Liver (tissue), 9 donors: Measurements from ENCODE around the gene OR5A2. TPM values are rescaled to one million over a fixed set of nuclear protein-coding genes. Genes with fewer than 3 reads are reported as not detected.

Experiments
- DNase-seq: peaks from one replicate; pipeline ENCODE4 v3.0.0-alpha.2; 2017; ENCODE audit warnings: low spot score
- H3K27ac ChIP-seq, 2 donors: one replicate each; pipeline ENCODE4 v1.7.0; 2013; ENCODE audit warnings: inconsistent platforms in 2 of 2, low read length in 2 of 2, control low read depth in 1 of 2, low read depth in 1 of 2, mild to moderate bottlenecking in 1 of 2
- H3K27me3 ChIP-seq, 4 donors: one replicate each; pipeline versions ENCODE4 v1.6.1 to v1.7.0; 2013; ENCODE audit warnings: low read length in 3 of 4, inconsistent platforms in 1 of 4, mild to moderate bottlenecking in 1 of 4, moderate library complexity in 1 of 4; ENCODE audit not compliant: control insufficient read depth in 4 of 4, insufficient read depth in 4 of 4
- H3K36me3 ChIP-seq, 4 donors: one replicate each; pipeline versions ENCODE4 v1.6.1 to v1.7.0; 2013; ENCODE audit warnings: low read length in 3 of 4, mild to moderate bottlenecking in 3 of 4, low read depth in 1 of 4, moderate library complexity in 1 of 4; ENCODE audit not compliant: control insufficient read depth in 4 of 4, insufficient read depth in 3 of 4
- H3K4me1 ChIP-seq, 4 donors: one replicate each; pipeline versions ENCODE4 v1.6.1 to v1.7.0; 2013; ENCODE audit warnings: low read length in 3 of 4, mild to moderate bottlenecking in 3 of 4, moderate library complexity in 1 of 4; ENCODE audit not compliant: control insufficient read depth in 4 of 4, insufficient read depth in 4 of 4
- H3K4me3 ChIP-seq, 3 donors: one replicate each; pipeline versions ENCODE4 v1.6.1 to v1.7.0; 2013; ENCODE audit warnings: low read length in 3 of 3, control low read depth in 1 of 3, low read depth in 1 of 3, mild to moderate bottlenecking in 1 of 3
- H3K9ac ChIP-seq, 2 donors: one replicate each; pipeline ENCODE4 v1.7.0; 2013; ENCODE audit warnings: low read length in 2 of 2, mild to moderate bottlenecking in 2 of 2, moderate library complexity in 2 of 2, control low read depth in 1 of 2, low read depth in 1 of 2
- H3K9me3 ChIP-seq, 4 donors: one replicate each; pipeline versions ENCODE4 v1.6.1 to v1.7.0; 2013; ENCODE audit warnings: low read length in 3 of 4; ENCODE audit not compliant: control insufficient read depth in 4 of 4
- CTCF ChIP-seq: fragments of 150-350 bp; IDR thresholded peaks from 2 replicates; pipeline ENCODE4 v1.5.1; 2017; ENCODE audit warnings: improper control_type of control experiment, low read depth, low read length; ENCODE audit not compliant: missing input control
- EGR1 ChIP-seq, 2 donors: IDR thresholded peaks; 2 replicates each; pipeline ENCODE4 v1.6.1; 2016 to 2018; ENCODE audit warnings: antibody characterized with exemption in 2 of 2, low read depth in 2 of 2
- FOXA1 ChIP-seq: IDR thresholded peaks from 2 replicates; pipeline ENCODE4 v1.6.1; 2016; ENCODE audit warnings: antibody characterized with exemption
- FOXA2 ChIP-seq: IDR thresholded peaks from 2 replicates; pipeline ENCODE4 v1.6.1; 2016; ENCODE audit warnings: antibody characterized with exemption
- GABPA ChIP-seq, 2 donors: IDR thresholded peaks in 1 of 2; conservative IDR thresholded peaks in 1 of 2; 2 replicates each; pipeline ENCODE4 v1.6.1; 2016; ENCODE audit warnings: antibody characterized with exemption in 2 of 2, mild to moderate bottlenecking in 1 of 2, moderate library complexity in 1 of 2
- HNF4A ChIP-seq, 2 donors: conservative IDR thresholded peaks; 2 replicates each; pipeline ENCODE4 v1.6.1; 2016; ENCODE audit warnings: antibody characterized with exemption in 2 of 2, mild to moderate bottlenecking in 2 of 2
- HNF4G ChIP-seq: IDR thresholded peaks from 2 replicates; pipeline ENCODE4 v1.6.1; 2016; ENCODE audit warnings: antibody characterized with exemption
- JUND ChIP-seq, 2 donors: IDR thresholded peaks; 2 replicates each; pipeline ENCODE4 v1.6.1; 2016; ENCODE audit warnings: antibody characterized with exemption in 2 of 2
- NR2F2 ChIP-seq: IDR thresholded peaks from 2 replicates; pipeline ENCODE4 v1.6.1; 2016; ENCODE audit warnings: antibody characterized with exemption
- RAD21 ChIP-seq, 2 donors: IDR thresholded peaks; 2 replicates each; pipeline ENCODE4 v1.6.1; 2016; ENCODE audit warnings: antibody characterized with exemption in 2 of 2, mild to moderate bottlenecking in 2 of 2
- SP1 ChIP-seq: IDR thresholded peaks from 2 replicates; pipeline ENCODE4 v1.6.1; 2018; ENCODE audit warnings: antibody characterized with exemption, mild to moderate bottlenecking
- TAF1 ChIP-seq: conservative IDR thresholded peaks from 2 replicates; pipeline ENCODE4 v1.6.1; 2016; ENCODE audit warnings: antibody characterized with exemption, mild to moderate bottlenecking
- WGBS: extraction: QIAGEN DNeasy Blood & Tissue Kit; methylation state at CpG from one replicate; pipeline ENCODE4 v1.1.7; 2013; 5-methylcytosine and 5-hydroxymethylcytosine counted together
- polyA plus RNA-seq, 2 donors: library from polyadenylated mRNA; stranded (reverse) in 1 of 2; unstranded in 1 of 2; fragments of 200-250 nt in 1 of 2; fragments of >200 nt in 1 of 2; fragmentation: Nextera tagmentation in 1 of 2; extraction: Ambion mirVana in 1 of 2; gene quantifications; one replicate each; pipeline versions ENCODE4 v1.2.1 to v1.2.3, GENCODE V29; 2013 to 2015
- total RNA-seq, 2 donors: library from RNA; depleted of rRNA; stranded (reverse); fragments of >200 nt; gene quantifications; one replicate each; pipeline ENCODE4 v1.2.3, GENCODE V29; 2014
- TF ChIP-seq, protein P1 (sequence below): IDR thresholded peaks from 2 replicates; pipeline ENCODE4 v1.6.1; 2016; ENCODE audit warnings: antibody characterized with exemption
- TF ChIP-seq, protein P2 (sequence below): IDR thresholded peaks from 2 replicates; pipeline ENCODE4 v1.6.1; 2016; ENCODE audit warnings: antibody characterized with exemption
- TF ChIP-seq, protein P3 (sequence below): IDR thresholded peaks from 2 replicates; pipeline ENCODE4 v1.6.1; 2016; ENCODE audit warnings: antibody characterized with exemption
- TF ChIP-seq, protein P4 (sequence below): IDR thresholded peaks from 2 replicates; pipeline ENCODE4 v1.6.1; 2016; ENCODE audit warnings: antibody characterized with exemption, mild to moderate bottlenecking
- donor health status: healthy.
- donor health status: healthy.
- donor health status: healthy.
- donor health status: healthy.
- donor health status: healthy.

The OR5A2 gene
- total and polyA plus RNA-seq, 4 donors, result not detected

DNA sequence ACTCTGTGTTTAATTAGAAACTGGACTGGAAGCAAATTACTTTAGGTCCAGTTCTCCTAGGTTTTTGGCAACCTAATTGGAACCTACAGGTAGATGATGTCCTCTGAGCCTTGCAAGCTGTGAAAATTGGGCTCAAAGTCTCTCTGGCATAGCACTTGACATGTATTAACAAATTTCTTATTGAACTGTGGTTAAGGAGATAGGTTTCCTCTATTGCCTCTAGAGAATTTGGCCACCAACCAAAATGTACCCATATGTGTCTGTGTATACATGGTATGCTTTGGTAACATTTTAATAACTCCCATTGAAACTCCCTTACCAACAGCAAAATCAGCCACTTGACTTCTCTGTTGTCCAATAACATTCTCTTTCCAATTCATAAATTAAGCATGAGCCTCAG, 46.8 kb upstream of the OR5A2 start, which contains the start of gene OR4D10:
Gene OR4D10, plus strand, starts transcription at position 301 of the 400 bp plus-strand sequence. CDS start 4,115 bp downstream, outside the sequence.
- H3K27ac ChIP-seq, result no peak within 1 kb of the TSS
- H3K36me3 ChIP-seq, result no peaks in the 10 kb centered on the region
- H3K4me3 ChIP-seq, result no peak within 1 kb of the TSS
- no peak for DNase-seq
- no peaks in the 10 kb centered on the region for H3K9me3 ChIP-seq
- no peaks in the 10 kb centered on the region for H3K4me1 ChIP-seq
- no peaks in the 10 kb centered on the region for H3K27me3 ChIP-seq
- TF ChIP-seq SP1 (no peak), HNF4A (conservative IDR thresholded peaks at IDR 0.05) (no peak), EGR1 (IDR thresholded peaks at IDR 0.05; ENCODE audit: low read depth in 2 of 2) (no peak), HNF4G (no peak), FOXA1 (no peak), JUND (IDR thresholded peaks at IDR 0.05) (no peak), CTCF (no peak), FOXA2 (no peak), NR2F2 (no peak), TAF1 (no peak)
- TF ChIP-seq, protein P1, sequence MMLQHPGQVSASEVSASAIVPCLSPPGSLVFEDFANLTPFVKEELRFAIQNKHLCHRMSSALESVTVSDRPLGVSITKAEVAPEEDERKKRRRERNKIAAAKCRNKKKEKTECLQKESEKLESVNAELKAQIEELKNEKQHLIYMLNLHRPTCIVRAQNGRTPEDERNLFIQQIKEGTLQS, result no peak
- TF ChIP-seq, protein P2, sequence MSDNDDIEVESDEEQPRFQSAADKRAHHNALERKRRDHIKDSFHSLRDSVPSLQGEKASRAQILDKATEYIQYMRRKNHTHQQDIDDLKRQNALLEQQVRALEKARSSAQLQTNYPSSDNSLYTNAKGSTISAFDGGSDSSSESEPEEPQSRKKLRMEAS, result no peak
- TF ChIP-seq, protein P3, sequence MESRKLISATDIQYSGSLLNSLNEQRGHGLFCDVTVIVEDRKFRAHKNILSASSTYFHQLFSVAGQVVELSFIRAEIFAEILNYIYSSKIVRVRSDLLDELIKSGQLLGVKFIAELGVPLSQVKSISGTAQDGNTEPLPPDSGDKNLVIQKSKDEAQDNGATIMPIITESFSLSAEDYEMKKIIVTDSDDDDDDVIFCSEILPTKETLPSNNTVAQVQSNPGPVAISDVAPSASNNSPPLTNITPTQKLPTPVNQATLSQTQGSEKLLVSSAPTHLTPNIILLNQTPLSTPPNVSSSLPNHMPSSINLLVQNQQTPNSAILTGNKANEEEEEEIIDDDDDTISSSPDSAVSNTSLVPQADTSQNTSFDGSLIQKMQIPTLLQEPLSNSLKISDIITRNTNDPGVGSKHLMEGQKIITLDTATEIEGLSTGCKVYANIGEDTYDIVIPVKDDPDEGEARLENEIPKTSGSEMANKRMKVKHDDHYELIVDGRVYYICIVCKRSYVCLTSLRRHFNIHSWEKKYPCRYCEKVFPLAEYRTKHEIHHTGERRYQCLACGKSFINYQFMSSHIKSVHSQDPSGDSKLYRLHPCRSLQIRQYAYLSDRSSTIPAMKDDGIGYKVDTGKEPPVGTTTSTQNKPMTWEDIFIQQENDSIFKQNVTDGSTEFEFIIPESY, result no peak
- TF ChIP-seq, protein P4, sequence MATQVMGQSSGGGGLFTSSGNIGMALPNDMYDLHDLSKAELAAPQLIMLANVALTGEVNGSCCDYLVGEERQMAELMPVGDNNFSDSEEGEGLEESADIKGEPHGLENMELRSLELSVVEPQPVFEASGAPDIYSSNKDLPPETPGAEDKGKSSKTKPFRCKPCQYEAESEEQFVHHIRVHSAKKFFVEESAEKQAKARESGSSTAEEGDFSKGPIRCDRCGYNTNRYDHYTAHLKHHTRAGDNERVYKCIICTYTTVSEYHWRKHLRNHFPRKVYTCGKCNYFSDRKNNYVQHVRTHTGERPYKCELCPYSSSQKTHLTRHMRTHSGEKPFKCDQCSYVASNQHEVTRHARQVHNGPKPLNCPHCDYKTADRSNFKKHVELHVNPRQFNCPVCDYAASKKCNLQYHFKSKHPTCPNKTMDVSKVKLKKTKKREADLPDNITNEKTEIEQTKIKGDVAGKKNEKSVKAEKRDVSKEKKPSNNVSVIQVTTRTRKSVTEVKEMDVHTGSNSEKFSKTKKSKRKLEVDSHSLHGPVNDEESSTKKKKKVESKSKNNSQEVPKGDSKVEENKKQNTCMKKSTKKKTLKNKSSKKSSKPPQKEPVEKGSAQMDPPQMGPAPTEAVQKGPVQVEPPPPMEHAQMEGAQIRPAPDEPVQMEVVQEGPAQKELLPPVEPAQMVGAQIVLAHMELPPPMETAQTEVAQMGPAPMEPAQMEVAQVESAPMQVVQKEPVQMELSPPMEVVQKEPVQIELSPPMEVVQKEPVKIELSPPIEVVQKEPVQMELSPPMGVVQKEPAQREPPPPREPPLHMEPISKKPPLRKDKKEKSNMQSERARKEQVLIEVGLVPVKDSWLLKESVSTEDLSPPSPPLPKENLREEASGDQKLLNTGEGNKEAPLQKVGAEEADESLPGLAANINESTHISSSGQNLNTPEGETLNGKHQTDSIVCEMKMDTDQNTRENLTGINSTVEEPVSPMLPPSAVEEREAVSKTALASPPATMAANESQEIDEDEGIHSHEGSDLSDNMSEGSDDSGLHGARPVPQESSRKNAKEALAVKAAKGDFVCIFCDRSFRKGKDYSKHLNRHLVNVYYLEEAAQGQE, result no peak
- no peak within 1 kb of the TSS for H3K9ac ChIP-seq

- no peaks in the 10 kb centered on the region for H3K4me1 ChIP-seq
- TF ChIP-seq HNF4G (no peak), JUND (IDR thresholded peaks at IDR 0.05) (no peak), EGR1 (IDR thresholded peaks at IDR 0.05; ENCODE audit: low read depth in 2 of 2) (no peak), RAD21 (IDR thresholded peaks at IDR 0.05) (no peak), FOXA1 (no peak), GABPA (IDR thresholded peaks at IDR 0.05 in 1 of 2, conservative IDR thresholded peaks at IDR 0.05 in 1 of 2) (no peak), HNF4A (conservative IDR thresholded peaks at IDR 0.05) (no peak)
- TF ChIP-seq, protein P3, result no peak
- TF ChIP-seq, protein P2, result no peak
- TF ChIP-seq, protein P4, result no peak
- no peaks in the 10 kb centered on the region for H3K9me3 ChIP-seq
- H3K9ac ChIP-seq, result no peak overlapping the region
- H3K36me3 ChIP-seq, result no peaks in the 10 kb centered on the region
- WGBS, result 48% methylated on average over 5 of the region's 5 CpGs
- DNase-seq, result no peak
- H3K27ac ChIP-seq, result no peak overlapping the region
- H3K27me3 ChIP-seq, result no peaks in the 10 kb centered on the region
- no peak overlapping the region for H3K4me3 ChIP-seq
Observed at GRCh38 chr11:59463190-59463641, 37.0 kb upstream of the OR5A2 start.
